Upper lobe of left lung (tissue), 4 donors: ENCODE data around the gene KCNMA1.

ENCODE experiments used
- CTCF ChIP-seq, 6 experiments: fragments of 450-650 bp in 4 of 6; fragments of 200-600 bp in 2 of 6; sonication (generic) in 2 of 6; IDR thresholded peaks; one replicate each; pipeline ENCODE4 v1.5.1; 2016 to 2019; ENCODE audit warnings: antibody characterized with exemption in 6 of 6
- EP300 ChIP-seq, 4 donors: sonication (generic); formaldehyde crosslinking; IDR thresholded peaks; one replicate each; pipeline ENCODE4 v1.5.1; 2017; ENCODE audit warnings: antibody characterized with exemption in 4 of 4, control low read depth in 2 of 4

- TF ChIP-seq EP300 (IDR thresholded peaks at IDR 0.05) (no peak), CTCF (IDR thresholded peaks at IDR 0.05) (no peak)
Observed at GRCh38 chr10:77387247-77387646, 250.4 kb downstream of the KCNMA1 start.
